HG03095 (cell line): ENCODE measurements around the gene GATC.
A peak's percentile ranks its signal among the peaks of the same experiment; 100 is the strongest.

Source experiments
- ATAC-seq: cut with Tn5 transposase; IDR thresholded peaks from one replicate; pipeline ENCODE4 v1.9.1; 2021; ENCODE audit warnings: moderate library complexity; ENCODE audit not compliant: unreplicated experiment

GATC gene, protein sequence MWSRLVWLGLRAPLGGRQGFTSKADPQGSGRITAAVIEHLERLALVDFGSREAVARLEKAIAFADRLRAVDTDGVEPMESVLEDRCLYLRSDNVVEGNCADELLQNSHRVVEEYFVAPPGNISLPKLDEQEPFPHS

DNA sequence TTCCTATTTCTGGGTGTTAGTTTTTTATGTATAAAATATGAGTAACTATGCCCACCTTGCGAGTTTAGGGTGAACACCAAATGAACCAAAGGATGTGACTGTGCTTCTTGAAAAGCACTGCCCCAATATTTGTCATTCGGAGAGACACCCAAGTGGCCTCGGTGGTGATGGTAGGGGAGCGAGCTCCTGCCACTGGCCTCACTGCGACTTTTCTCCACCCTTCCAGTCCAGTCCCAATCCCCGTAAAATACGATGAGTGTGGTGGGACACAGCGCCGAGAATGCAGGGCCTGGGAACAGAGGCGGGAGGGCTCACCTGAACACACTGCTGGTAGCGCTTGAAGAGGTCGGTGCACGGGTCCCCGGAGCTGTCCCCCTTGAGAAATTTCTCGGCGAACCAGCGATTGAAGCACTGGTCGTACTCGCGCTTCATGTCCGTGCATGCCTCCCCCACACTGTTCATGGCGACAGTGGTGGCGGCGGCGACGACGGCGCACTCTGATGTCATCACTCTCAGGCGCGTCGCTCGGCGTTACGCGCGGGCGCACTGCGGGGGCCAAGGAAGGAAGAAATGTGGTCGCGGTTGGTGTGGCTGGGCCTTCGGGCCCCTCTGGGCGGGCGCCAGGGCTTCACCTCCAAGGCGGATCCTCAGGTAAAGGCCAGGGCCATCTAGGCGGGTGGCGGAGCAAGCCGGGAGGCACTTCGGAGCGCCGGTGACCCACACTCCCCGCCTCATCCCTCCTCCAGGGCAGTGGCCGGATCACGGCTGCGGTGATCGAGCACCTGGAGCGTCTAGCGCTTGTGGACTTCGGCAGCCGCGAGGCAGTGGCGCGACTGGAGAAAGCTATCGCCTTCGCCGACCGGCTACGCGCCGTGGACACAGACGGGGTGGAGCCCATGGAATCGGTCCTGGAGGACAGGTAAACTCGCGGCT is at the start of gene GATC, which contains the start of gene TRIAP1:
TSS of gene GATC (plus strand) at position 534 of the 933 bp plus-strand sequence. CDS start at position 571, 37 bp downstream.
TSS of gene TRIAP1 (minus strand) at position 474 of the 933 bp plus-strand sequence. CDS start at position 462, 12 bp downstream.
- peak; percentile 64 for ATAC-seq

DNA sequence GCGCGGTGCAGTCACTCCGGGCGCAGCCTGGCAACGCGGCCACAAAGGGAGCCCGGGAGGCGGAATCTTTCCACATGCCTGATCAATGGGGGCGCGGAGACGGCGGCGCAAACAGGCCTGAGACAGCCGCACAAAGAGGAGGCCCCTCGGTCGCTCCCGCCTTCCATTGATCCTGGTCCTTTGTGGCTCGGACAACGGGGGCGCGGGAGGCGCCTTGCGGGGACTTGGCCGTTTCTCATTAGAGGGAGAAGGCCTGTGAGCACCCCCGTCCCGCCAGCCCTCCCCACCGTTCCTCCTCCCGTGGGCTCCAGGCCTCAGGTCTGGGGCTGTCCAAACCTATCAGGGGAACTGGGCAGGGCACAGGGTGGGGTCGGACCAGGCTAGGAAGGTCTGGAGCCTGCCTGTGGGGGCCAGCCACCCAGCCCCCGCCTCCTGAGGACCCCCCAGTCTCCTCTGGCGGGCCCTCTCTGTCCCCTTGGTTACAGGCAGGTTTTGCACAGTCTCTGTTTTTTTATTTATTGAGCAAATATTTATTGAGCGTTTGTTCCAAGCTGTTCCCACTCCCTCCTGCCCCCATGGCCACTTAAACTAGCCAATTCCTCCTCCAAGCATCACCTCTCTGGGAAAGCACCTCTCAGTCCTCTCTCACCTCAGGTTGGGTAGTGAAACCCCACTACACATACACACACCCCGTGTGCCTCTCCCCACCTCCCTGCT is 48.3 kb upstream of the GATC start:
- no peak for ATAC-seq

DNA sequence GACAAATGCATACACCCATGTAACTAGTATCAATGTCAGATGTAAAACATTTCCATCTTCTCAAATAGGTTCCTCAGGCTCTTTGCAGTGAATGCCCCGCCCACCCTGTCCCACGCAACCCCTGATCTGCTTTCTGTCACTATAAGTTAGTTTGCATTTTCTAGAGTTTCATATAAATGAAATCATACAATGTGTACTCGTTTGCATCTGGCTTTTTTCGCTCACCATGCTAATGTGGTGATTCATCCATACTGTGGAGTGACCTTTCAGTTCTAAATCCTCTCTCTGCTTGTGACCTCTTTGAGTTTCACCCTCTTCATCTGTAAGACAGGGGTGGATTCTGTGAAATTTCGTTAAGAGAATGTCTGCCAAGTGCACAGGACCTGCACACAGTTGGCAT is 46.7 kb upstream of the GATC start:
- ATAC-seq, result no peak

DNA sequence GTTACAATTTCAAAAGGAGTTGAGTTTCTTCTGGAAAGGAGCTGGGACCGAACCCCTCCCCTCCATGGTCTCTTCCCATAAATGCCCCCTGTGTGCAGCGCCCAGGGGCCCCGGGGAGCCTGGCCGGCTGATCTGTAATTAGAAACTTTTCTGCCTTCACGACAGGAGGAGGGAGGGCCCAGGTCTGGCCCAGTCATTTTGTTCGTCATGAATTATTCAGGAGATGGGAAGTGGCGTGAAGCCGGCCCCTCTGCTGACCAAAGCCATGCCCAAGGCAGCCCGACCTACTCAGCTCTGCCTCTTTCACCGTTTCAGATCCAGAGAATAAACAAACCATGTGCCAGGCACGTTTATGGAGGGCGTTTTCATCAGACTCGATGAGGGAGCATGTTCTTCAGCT is 44.0 kb upstream of the GATC start:
- no peak for ATAC-seq

DNA sequence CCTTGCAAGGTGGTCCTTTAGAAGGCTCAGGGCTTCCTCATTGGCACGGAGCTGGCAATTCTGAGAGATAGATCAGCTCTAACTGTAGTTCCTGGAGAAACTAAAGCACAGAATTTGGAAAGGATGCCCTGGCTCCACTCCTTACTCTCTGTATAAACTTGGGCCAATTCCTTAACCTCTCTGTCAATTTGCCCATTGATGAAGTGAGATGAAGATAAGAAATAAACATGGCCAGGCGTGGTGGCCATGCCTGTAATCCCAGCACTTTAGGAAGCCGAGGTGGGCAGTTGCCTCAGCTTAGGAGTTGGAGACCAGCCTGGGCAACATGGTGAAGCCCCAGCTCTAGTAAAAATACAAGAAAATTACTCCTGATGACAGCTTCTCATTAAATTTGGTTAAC is 42.4 kb upstream of the GATC start:
- no peak for ATAC-seq

DNA sequence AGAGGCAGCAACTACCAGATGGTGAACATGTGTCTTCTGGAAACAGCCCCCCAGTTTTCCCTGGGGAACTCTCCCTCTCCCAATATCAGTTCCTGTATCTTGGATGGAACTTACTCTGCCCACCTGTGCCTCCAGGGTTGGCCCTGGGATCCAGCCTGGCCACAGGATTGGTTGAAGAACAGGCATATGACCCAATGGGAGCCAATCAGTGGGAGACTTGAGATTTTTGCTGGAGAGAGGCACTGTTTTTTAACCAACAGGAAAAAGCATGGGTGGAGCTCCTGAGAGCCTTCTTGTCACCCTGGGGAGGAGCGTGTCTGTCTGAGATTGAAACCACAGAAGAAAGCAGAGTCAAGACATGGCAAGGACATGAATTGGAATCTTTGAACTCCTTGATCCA is 42.0 kb upstream of the GATC start:
- ATAC-seq, result no peak

DNA sequence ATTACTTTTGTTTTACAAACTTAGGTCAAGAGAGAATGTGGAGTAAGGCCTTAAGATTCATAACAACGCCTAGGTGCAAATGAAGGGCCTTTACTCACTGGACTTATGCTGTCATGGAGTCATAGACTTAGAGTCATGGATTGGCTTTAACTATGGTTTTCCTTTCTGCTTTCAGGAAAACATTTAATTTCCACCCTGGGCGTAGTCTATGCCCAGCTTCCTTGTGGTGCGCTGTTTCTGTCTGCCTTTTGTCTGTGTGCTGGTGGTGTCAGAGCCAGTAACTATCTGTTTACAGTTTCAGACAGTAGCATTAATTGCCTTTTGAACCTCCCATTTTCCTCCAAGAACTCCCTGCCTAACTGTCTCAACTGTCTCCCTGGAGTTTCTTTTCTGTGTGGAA is 40.2 kb upstream of the GATC start:
- ATAC-seq, result no peak

DNA sequence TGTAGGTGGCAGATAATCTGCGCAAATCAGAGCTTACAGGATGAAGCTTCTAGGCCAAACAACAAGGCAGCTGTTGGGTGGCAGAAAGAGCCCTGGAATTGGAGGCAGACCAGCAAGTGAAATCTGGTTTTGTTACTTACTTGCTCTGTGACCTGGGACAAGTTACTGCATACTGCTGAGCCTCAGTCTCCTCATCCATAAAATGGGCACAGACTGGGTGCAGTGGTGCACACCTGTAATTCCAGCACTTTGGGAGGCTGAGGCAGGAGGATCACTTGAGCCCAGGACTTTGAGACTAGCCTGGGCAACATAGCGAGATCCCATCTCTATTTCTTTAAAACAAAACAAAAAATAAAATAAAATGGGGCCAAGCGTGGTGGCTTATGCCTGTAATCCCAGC is 39.7 kb upstream of the GATC start:
- no peak for ATAC-seq

DNA sequence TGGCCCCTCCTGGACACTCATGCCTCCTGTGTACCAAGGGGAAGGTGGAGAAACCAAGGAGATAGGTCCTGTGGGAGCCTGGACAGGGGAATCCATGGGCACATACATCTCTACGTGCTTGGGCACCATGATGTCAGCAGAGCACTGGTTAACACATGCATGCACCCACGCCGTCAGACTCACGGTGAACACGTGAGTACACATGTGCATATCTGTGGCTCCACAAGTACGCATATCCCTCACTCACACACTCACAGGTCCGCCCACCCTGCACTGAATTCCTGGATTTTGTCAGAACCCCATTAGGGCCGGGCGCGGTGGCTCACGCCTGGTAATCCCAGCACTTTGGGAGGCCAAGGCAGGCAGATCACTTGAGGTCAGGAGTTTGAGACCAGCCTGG is 37.5 kb upstream of the GATC start:
- ATAC-seq, result no peak

DNA sequence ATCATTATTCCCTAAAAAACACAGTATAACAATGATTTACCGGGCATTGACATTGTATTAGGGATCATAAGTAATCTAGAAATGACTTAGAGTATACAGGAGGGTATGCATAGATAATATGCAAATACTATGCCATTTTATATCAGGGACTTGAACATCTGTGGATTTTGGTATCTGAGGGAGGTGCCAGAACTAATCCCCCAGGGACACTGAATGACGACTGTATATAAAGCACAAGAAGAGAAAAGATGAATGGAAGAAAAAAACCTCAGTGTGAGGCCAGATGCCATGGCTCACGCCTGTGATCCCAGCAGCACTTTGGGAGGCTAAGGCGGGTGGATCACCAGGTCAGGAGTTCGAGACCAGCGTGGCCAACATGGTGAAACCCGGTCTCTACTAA is 33.8 kb upstream of the GATC start:
- no peak for ATAC-seq

DNA sequence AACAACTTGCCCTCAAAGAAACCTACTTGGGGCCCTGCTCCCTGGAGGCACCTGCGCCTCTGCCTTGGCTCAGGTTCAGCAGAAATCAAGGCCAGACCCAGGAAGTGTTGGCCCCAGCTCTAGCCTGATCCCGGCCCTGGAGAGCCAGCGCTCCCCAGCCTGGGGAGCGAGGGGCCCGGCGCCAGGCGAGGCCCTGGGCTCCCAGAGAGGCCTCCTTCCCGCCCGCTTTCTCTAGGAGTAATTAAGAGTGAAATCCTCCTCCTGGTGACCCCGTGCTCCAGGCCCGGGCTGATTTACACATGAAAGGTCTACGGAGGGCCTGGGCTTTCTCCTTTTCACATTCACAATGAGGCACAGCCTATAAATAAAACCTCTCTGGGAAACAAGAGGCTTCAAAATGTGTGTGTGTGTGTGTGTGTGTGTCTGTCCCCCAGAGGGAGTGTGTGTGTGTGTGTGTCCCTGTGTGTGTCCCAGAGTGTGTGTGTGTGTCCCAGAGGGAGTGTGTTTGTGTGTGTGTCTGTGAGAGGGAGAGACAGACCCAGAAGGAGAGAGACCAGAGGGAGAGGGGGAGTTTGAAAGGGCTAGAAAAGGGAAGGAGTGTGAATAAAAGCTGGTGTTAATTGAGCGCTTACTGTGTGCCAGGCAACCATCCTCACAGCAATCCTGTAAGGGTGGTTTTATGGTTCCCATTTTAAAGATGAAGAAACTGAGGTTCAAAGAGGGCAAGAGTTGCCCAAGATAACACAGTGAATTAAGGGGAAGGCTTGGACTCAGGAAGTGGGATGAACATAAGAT is 32.1 kb upstream of the GATC start:
- ATAC-seq, result no peak

DNA sequence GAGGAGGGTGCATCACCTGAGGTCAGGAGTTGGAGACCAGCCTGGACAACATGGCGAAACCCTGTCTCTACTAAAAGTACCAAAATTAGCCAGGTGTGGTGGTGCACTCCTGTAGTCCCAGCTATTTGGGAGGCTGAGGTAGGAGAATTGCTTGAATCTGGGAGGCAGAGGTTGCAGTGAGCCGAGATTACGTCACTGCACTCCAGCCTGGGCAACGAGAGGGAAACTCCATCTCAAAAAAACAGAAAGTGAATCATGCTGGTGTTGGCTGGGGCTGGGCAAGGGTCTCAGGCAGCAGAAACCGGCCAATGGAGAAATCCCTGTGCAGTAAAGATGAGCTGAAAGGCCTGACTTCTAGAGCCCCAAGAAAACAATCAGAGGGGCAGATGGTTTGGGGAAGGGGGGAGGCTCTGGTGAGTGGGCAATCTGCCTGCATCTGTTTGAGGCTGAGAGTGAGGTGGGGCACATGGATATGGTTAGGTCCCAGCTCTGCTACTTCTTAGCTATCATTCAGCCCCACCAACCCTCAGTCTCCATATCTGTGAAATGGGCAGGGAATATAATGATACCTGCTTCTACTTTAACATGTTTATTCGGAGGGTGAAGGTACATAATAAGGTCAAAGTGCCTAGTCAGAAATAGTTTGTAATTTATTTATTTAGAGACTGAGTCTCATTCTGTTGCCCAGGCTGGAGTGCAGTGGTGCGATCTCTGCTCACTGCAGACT is 29.6 kb upstream of the GATC start:
- ATAC-seq, result no peak

DNA sequence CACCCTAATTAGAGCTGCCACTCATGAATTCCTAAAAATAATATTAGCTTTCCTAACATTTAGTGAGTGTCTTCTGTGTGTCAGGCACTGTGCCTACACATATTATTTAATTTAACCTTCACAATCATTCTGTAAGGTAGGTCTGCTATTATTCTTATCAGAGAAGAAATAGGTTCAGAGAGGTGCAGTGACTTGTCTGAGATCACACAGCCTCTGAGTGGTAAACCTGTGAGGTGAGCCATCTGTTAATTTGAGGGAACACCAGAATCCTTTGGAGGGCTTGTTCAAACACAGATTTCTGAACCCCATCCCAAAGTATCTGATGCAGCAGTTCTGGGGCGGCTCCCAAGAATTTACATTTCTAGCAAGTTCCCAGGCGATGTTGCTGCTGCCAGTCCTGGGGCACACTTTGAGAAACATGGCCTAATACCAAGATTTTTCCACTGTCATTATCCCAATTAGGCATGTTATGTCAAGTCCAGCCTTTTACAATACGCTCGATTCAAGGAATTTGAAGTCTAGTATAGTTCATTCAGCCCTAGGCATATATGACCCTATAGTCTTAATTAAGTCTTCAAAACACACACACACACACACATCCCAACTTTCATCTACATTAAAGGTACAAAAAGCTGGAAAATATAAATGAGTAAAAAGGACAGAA is 28.2 kb upstream of the GATC start:
- ATAC-seq, result no peak

DNA sequence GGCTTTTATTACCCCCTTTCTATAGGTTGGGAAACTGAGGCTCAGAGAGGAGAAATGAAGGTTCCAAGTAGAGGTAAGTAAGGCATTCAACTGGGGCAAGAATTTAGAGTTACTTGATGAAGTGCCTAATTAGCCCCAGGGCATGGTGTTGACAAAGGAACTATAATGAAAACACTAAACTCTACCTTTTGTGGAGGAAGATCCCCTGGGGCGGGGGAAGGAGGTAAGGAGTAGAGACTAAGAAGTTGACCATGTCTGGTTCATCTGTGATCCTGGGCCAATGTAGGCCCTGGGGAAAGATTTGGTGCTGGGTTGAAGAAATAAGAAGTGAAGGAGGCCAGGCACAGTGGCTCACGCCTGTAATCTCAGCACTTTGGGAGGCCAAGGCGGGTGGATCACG is 24.5 kb upstream of the GATC start:
- no peak for ATAC-seq

DNA sequence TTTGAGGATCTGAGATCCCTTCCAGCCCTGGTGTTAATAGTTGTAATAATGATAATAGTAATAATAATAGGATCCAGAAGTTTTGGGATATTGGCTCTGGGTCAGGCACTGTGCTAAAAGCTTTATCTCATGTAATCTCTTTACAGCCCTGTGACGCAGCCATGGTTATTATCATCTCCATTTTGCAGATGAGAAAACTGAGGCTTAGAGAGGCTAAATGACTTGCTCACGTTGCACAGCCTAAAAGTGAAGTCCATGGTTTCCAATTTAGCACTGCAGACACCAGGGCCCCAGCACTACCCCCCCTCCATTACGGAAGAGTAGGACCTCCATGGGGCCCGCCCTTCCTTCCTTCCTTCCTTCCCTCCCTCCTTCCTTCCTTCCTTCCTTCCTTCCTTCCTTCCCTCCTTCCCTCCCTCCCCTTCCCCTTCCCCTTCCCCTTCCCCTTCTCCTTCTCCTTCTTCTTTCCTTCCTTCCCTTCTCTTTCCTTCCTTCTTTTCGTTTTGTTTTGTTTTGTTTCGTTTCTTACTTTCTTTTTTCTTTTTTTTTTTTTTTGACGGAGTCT is 23.3 kb upstream of the GATC start:
- no peak for ATAC-seq

DNA sequence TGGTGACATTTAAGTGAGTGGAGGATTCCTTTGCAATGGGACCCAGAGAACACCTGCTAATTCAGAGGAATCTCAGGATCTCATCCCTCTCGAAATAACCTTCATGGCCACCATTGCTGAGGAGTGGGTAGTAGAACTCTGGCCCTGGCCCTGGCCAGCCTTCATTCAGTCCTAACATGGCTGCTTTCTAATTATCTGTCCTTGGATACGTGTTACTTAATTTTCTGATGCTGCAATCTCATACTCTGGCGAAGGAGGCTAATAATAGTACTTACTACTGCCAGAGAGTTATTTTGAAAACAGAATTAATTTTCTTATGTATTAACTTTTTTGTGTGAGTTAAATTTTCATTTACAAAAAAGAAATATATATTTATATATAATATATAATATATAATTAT is 20.4 kb upstream of the GATC start:
- ATAC-seq, result no peak

DNA sequence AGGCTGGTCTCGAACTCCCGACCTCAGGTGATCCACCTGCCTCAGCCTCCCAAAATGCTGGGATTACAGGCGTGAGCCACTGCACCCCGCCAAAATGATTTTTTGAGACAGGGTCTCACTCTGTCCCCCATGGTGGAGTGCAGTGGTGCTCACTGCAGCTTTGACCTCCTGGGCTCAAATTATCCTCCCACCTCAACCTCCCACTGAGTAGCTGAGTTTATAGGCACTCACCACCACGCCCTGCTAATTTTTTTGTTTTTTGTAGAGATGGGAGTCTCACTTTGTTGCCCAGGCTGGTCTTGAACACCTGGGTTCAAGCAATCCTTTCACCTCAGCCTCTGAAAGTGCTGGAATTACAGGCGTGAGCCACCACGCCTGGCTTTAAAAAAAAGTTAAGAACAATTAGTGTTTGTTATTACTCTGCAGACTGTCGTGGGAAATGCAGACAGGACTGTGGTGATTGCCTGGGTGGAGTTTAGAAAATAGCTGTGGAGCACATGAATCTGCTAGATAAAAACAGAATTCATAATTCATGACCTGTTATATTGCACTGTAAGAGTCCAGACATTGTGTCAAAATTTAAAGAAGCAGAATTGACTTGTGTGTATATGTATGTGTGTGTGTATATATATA is 17.5 kb upstream of the GATC start:
- no peak for ATAC-seq

DNA sequence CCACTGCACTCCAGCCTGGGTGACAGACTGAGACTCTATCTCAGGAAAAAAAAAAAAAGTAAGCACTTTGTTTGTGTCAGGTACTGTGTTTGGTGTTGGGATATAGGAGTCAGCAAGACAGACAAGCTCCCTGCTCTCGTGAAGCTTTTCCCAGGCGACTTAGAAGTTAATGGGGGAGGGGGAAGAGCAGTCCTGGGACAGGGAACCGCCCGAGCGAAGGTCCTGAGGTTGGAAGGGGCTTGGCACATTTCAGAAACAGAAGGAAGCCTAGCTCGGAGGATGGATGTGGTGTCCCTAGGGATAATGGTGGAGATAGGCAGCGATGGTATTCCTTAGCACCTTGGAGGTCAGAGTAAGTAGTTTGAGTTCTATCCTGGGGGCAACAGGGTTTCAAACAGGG is 16.9 kb upstream of the GATC start:
- ATAC-seq, result no peak
